GM18511 (cell line): ENCODE results near the gene ATOX1.
"Not testable (repeated sequence)": the region's sequence is repeated elsewhere in the genome, so short reads cannot be mapped to it uniquely, and the experiment has no call there.

Source experiments
- ATAC-seq: cut with Tn5 transposase; IDR thresholded peaks from one replicate; pipeline ENCODE4 v1.9.1; 2021; ENCODE audit warnings: mild to moderate bottlenecking, moderate library complexity; ENCODE audit not compliant: unreplicated experiment

The ATOX1 gene

GRCh38 chr5:151734064-151734408 lies 24.4 kb downstream of the ATOX1 start:
- ATAC-seq: no peak

- ATAC-seq: no peak
Observed at GRCh38 chr5:151733358-151734063, 24.9 kb downstream of the ATOX1 start.

GRCh38 chr5:151730381-151730780 lies 28.1 kb downstream of the ATOX1 start:
- no peak for ATAC-seq

GRCh38 chr5:151729597-151729996 lies 28.8 kb downstream of the ATOX1 start:
- not testable (repeated sequence) for ATAC-seq

GRCh38 chr5:151724360-151724759 lies 34.1 kb downstream of the ATOX1 start:
- no peak for ATAC-seq

DNA sequence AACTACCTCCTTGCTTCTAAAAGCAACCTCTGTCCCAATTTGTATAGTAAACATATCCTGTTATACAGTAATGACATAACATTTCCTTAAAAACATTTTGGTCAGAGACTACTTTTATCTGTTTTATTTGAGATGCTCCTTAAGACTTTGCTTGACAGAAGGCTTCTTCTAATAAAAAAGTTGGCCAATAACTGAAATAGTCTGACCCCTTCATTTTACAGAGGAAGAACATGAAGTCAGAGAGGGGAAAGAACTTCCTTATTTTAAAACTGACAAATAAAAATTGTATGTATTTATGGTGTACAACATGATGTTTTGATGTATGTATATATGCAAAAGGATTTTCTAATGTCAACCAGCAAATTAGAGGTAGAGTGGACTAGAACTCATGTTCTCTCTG lies 35.9 kb downstream of the ATOX1 start:
- no peak for ATAC-seq

- peak; percentile 27 for ATAC-seq
Observed at GRCh38 chr5:151721812-151722391, 36.5 kb downstream of the ATOX1 start.

GRCh38 chr5:151721087-151721646 lies 37.3 kb downstream of the ATOX1 start:
- ATAC-seq: peak; percentile 88

DNA sequence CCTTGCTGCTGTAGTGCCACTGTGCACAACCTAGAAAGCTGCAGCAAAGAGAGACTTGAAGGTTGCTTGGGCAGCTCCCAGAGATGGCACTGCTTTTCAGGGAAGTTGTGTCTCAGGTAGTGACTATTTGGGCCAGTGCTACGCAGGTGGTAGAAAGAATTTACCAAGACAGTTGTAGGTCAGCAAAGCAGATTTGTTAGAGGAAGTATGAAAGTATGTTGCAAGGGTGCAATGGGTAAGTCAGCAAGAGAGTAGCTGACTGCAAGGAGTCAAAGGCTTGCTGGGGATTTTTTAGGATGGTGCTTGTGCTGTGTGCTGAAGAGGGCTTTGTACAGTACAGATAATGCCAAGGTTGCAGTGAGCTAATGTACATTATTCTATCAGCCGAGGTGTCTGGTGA lies 38.2 kb downstream of the ATOX1 start:
- no peak for ATAC-seq

DNA sequence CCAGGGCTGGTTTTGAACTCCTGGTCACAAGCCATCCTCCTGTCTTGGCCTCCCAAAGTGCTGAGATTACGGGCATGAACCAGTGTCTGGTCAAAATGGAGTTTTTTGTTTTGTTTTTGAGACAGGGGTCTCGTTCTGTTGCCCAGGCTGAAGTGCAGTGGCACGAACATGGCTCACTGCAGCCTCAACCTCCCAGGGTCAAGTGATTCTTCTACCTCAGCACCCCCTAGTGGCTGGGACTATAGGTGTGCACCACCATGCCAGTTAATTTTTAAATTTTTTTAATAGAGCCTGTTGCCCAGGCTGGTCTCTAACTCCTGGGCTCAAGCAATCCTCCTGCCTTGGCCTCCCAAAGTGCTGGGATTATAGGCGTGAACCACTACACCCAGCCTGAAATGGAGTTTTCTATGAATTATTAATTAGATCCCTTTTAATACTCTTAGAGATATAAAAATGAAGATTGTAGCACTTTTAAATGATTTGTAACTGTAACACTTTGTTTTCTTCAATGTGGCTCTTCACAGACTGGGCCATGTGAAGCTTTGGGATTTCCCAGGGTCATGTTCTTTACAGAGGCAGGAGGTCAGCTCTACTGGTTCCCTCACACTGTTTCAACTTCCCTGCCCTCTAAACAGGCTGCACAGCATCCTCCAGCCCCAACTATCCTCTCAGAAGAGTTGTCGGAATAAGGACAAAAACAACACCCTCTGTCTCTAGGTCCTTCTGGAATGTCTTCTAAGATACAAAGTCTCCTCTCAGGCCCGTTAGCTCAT lies 39.0 kb downstream of the ATOX1 start:
- ATAC-seq: no peak

DNA sequence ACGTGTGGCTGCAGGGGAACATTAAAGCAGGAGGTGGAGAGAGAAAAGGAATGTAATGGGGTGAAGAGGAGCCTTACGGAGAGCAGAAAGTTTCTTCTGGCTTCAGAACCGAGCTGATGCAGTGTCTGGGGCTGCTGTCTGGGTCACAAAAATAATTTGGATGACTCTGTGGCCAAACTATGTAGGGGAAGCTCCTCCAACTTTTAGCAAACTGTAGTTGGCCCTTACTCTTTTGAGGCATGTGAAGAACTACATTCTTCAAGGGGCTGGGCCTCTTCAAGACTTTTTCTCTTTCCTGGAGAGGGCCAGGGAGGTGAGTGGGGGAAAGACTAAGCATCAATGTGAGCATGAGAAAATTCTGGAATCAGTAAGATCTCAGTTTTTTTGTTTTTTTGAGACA lies 39.8 kb downstream of the ATOX1 start:
- ATAC-seq: no peak

DNA sequence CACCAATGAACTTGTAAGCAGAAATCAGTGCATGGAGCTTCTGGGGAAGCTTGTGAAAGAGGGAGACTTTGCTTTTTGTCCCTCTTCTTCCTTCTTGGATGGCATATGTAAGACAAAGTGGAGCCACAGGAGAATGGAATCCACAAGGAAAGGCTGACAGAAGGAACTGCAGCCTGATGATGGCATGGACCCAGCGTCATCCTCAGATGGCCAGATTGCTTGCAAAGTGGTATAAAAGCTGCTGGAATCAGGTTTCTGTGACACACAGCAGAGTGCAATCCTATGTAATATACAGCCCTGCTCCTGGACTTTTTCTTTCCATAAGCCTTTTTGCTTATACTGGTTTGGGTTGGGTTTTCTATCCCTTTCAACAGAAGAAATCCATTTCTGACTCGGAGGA lies 40.3 kb downstream of the ATOX1 start:
- no peak for ATAC-seq

GRCh38 chr5:151717416-151717815 lies 41.0 kb downstream of the ATOX1 start:
- ATAC-seq: no peak

DNA sequence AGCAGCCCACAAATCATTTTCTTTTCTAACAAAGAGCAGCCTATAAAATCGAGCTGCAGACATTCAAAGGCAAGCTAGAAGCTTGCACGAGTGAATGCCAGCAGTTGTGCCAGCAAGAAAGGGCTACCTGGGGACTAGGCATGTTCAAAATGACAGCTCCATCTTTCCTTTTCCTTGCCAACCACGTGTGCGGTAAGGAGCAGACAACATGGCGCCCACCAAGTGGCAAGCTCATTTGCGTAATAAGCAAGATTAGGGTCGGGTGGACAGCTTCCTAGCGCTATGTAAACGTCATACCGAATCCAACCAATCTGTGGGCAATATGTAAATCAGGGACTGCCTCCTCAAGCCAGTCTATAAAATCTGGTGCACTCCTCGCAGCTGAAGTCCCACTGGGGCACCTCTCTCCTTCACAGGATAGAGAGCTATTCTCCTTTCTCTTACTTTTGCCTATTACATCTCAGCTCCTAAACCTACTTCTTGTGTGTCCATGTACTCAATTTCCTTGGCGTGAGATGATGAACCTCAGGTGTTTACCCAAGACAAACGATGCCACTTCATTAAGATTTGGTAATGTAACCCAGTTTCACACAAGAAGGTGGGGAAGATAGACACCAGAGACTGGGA lies 49.2 kb downstream of the ATOX1 start:
- ATAC-seq: no peak

- no peak for ATAC-seq
Observed at GRCh38 chr5:151708126-151708525, 50.3 kb downstream of the ATOX1 start.

GRCh38 chr5:151707567-151707966 lies 50.9 kb downstream of the ATOX1 start:
- no peak for ATAC-seq

GRCh38 chr5:151706906-151707305 lies 51.5 kb downstream of the ATOX1 start:
- ATAC-seq: no peak

- ATAC-seq: no peak
Observed at GRCh38 chr5:151703780-151704179, 54.7 kb downstream of the ATOX1 start.

DNA sequence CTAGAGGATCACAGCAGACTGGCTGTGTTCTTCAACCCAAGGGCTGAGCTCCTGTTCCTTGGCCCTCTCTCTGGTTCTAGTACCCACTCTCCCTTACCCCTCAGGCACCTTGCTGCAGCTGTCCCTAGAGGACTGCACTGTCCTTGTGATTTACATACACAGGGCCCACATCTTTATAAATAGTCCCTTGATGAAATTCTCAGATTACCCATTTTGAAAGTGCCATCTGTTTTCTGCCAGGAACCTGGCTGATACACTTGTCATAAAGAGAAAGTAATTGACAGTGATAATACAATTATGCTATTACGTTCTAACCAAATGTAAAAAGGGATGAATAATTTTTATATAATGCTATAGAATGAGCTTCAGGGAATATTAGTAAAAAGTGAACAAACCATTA lies 55.2 kb downstream of the ATOX1 start:
- peak; percentile 90 for ATAC-seq

DNA sequence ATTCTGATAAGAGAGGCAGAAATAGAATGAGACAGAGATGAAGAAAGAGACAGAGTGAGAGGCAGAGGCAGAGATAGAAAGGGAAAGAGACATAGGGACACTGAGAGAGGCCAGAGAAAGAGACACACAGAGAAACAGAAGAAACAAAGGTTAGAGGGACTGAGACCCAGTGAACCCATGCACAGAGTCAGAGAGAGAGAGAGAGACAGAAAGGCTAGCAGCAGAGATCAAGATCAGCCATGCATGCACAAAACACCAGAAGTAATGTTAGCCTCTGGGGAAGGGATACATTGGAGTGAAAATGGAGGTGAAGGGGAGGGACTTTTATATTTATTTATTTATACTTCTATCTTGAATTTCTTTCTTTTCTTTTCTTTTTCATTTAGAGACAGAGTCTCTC lies 57.6 kb downstream of the ATOX1 start:
- peak; percentile 57 for ATAC-seq

GRCh38 chr5:151700296-151700695 lies 58.1 kb downstream of the ATOX1 start:
- no peak for ATAC-seq
